T-helper 22 cell (primary cell): ENCODE results near the gene TOB1.

Experiments
- DNase-seq: peaks from one replicate; pipeline ENCODE4 v3.0.0-alpha.2; 2020; ENCODE audit warnings: low read depth

Gene TOB1

GRCh38 chr17:50832267-50832863, 33.8 kb downstream of the TOB1 start:
- DNase-seq, result no peak

GRCh38 chr17:50831471-50831928, 34.7 kb downstream of the TOB1 start:
- no peak for DNase-seq

DNA sequence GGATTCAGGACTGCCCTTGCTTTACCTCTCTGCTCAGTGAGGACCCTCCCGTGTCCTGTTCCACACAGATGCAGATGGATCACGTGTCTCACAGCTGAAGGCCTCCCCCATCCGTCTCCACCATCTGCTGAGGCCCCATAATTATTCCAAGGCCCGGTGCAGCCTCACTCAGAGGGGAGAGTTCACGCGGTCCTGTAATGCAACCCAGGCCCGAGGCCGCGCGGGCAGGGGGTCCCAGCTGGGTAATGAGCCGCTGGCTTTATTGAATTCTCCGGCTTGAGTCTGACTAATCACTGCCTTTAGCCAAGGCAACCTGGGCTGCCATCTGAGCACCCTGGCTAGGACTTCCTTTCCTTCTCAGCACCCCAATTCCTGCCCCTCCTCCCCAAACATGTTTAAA, 35.2 kb downstream of the TOB1 start:
- DNase-seq, result no peak

- no peak for DNase-seq
Measured at GRCh38 chr17:50830352-50830751, 35.8 kb downstream of the TOB1 start.

GRCh38 chr17:50829332-50829731, 36.8 kb downstream of the TOB1 start:
- DNase-seq, result no peak

DNA sequence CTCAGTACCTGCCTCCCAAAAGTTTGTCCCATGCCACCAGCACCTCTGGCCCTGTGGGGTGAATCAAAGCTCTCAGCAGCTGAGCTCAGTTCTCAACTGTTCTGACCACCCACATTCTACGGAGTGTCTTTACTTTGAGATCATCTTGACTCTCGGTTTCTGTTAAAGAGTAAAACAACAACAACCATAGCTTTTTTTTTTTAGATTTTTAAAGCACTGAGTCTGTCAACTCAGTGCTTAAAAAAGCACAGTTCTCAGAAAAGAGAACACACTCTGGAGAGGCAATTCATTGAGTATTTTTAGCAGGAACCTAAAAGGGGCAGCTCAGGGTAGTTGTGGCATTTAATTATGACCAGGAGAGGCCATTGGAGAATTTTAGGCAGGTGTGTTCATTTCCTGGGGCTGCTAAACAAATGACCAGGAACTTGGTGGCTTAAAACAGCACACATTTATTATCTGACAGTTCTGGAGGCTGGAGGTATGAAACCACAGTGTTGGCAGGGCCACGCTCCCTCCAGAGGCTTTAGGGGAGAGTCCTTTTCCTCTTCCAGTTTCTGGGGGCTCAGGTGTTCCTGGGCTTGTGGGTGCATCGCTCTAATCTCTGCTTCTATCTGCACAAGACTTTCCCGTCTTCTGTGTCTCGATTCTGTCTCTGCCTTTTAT, 37.5 kb downstream of the TOB1 start:
- no peak for DNase-seq

GRCh38 chr17:50825188-50825587, 41.0 kb downstream of the TOB1 start:
- no peak for DNase-seq

DNA sequence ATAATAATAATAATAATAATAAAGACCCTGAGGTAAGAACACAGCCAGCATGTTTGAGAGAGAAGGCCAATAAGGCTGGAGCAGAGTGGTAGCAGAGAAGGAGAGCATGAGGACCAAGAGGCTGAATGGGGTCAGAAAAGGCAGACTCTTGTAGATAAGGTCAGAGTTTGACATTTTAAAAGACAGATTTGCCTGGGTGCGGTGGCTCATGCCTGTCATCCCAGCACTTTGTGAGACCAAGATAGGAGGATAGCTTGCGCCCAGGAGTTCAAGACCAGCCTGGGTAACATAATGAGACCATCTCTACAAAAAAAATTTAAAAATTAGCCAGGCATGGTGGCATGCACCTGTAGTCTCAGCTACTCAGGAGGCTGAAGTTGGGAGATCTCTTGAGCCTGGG, 41.7 kb downstream of the TOB1 start:
- no peak for DNase-seq

DNA sequence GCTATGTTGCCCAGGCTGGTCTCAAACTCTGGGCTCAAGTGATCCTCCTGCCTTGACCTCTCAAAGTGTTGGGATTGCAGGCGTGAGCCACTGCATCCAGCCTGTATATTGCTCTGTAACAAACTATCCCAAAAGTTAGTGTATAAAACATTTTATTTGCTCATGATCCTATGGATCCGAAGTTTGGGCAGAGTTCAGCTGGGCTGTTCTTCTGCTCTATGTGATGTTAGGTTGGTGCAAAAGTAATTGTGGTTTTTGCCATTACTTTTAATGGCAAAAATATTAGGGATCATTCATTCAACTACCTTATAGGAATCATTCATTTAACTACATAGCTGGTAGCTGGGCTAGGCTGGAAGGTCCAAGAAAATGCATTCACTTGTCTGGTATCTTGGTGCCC, 43.6 kb downstream of the TOB1 start:
- DNase-seq, result no peak

- DNase-seq, result no peak
Measured at GRCh38 chr17:50820651-50821050, 45.5 kb downstream of the TOB1 start.

DNA sequence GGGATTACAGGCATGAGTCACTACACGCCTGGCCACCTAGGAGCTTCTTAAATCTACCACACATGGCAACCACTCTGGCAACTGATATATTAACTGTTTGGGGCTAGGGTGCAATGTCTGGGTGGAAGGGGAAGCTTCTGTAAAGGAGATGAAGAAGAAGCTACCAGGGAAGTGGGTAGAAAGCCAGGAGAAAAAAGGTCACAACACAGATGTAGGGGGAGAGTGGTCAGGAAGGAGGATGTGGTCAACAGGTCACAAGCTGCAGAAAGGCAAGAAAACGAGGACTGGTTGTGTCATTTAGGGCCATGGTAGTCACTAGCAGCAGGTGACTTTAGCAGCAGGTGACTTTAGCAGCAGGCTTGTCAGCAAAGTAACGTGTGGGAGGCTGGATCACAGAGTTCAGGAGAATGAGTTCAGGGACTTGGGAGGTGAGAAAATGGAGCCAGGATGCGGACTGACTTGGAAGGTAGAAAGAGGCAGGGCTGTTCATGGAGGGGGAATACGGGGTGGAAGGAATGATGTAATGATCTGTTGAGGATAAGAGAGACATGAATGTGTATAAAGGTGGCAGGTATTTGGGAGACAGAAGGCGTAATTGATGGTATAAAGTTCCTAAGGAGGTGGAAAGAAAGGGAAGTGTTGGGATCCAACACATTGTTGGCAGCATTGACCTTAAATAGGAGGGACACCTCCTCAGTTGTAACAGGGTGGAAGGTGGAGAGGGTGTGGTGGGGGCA, 47.1 kb downstream of the TOB1 start:
- no peak for DNase-seq

GRCh38 chr17:50818261-50818660, 47.9 kb downstream of the TOB1 start:
- DNase-seq, result no peak

DNA sequence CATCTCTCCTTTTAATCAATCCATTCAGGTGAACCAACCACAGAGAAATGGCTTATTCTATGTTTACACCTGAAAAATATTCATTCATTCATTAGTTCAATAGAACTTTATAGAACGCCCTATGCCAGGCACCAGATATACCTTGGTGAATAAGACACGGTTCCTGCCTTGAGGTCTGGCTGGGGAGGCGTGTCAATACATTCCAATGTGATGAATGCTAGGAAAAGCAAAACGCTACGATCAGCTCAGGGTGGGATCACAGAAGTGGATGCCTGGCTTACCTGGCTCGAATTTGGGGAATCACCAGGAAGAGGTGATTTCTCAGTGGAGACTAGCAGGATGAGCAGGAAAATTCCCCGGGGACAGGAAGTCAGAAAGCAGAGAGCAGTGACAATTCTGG, 48.3 kb downstream of the TOB1 start:
- no peak for DNase-seq

DNA sequence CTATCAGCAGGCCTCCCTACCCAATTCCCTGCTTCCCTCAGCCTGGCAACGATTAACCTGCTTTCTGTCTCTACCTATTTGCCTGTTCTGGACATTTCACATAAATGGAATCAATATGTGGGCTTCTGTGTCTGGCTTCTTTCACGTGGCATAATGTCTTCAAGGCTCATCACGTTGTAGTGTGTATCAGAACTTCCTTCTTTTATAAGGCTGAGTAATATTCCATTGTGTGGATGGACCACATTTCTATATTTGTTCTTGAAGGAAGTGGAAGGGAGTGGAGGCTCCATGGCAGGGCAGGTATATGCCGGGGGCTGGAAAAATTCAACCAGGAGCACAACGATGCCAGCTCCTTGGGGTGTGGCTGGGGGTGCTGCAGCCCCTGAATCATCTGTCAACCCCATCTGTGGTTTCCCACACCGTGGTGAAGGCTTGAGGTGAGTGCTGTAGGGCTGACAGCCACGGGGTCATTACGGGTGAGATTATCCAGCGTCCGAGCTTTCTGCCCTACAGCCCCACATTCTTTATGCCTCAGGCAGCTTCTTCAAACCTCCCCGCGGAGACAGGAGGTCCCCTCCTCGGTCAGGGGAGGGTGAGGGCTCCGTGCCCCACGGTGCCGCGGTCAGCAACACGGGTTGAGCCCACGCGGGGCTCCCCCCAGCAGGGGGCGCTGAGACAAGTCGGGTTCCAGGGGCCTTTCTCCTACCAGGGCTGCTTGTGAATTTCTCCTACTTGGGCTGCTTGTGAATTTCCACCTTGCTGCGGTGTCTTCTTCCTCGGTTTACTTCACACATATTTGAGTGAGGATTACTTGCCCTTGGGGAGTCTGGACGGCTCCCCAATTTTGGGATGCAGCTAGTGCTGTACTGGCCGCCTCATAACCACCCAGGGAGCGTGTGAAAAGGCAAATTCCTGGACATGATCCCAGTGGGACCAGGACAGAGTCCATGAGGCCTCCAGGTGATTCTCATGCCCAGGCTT, 49.1 kb downstream of the TOB1 start:
- peak; percentile 9 for DNase-seq

GRCh38 chr17:50816271-50816670, 49.9 kb downstream of the TOB1 start:
- DNase-seq, result no peak

DNA sequence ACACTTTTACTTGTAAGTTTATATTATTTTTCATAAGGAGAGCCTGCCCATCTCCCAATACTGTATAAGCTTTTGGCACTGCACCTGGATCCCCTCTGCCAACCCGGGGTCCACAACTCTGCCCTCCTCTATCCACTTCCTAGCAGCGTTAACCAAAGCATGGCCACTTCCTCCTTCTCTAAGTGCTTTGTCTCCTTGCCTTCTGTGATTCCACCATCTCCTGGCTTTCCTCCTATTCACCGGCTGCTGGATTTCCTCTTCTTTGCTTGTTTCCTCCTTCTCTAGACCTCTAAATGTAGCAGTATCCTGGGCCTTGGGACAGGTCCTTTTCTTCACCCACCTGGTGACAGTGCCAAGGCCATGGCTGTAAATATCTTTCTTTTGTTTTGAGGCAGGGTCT, 50.8 kb downstream of the TOB1 start:
- DNase-seq, result no peak

- no peak for DNase-seq
Measured at GRCh38 chr17:50813583-50813982, 52.6 kb downstream of the TOB1 start.
